ENCODE measurements around the gene SCRN1.
"Not testable (repeated sequence)": the region's sequence is repeated elsewhere in the genome, so short reads cannot be mapped to it uniquely, and the experiment has no call there.

Gene SCRN1

DNA sequence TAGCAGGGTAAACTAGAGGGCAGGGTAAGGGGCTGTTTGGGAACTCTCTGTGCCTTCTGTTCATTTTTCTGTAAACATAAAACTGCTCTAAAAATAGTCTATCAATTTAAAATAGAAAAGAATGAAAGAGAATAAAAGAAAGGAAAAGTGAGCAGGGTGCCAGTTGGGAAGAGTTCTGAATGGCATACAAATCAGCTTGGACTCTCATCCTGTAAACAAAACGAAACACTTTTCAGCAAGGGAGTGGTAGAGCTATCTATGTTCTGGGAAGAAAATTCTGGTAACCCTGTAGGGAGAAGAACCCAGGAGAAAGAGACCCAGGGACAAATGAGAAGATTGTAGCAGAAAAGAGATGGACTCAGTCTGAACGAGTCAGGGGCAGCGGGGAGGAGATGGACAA, 24.6 kb downstream of the SCRN1 start:
- no peak for DNase-seq

GRCh38 chr7:29962035-29962434, 27.6 kb downstream of the SCRN1 start:
- no peak for DNase-seq

- DNase-seq, result not testable (repeated sequence)
These were observed 28.0 kb downstream of the SCRN1 start for GRCh38 chr7:29961611-29962010.

GRCh38 chr7:29958667-29959358, 30.8 kb downstream of the SCRN1 start:
- no peak for DNase-seq

DNA sequence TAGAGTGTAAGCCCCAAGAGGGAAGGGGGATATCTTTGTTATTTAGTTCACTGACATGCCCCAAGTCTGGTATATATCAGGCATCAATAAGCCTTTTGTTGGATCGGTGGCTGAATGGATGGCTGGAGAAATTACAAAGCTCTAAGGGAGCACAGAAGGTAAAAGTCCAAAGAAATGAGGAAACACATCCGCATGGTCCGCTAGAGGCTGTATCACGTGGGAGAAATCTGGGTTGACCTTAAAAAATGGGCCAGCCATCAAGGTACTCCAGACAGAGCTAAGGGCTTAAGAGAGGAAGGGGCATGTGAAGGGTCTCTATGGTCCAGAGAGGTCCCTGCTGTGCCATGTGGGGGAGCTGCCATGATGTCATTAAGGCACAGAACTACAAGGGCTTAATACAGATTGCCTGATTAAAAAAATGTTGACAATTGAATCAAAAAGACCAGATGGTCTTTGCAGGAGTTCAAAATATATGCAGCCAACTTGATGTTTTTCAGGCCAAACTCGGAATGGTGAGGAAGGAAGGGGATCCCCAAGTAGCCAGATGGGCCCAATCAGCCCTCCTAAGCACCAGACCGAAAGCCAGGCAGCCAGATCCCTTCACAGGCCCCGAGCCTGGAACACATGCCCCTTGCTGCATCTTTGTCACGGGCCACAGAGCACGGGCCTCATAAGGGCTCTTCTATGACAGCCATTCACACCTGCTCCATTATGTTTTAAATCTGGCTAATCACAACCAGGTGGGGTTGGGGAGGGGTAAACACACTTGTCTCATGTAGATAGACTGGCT, 31.9 kb downstream of the SCRN1 start:
- no peak for DNase-seq

- DNase-seq, result no peak
These were observed 33.1 kb downstream of the SCRN1 start for GRCh38 chr7:29956487-29956836.

DNA sequence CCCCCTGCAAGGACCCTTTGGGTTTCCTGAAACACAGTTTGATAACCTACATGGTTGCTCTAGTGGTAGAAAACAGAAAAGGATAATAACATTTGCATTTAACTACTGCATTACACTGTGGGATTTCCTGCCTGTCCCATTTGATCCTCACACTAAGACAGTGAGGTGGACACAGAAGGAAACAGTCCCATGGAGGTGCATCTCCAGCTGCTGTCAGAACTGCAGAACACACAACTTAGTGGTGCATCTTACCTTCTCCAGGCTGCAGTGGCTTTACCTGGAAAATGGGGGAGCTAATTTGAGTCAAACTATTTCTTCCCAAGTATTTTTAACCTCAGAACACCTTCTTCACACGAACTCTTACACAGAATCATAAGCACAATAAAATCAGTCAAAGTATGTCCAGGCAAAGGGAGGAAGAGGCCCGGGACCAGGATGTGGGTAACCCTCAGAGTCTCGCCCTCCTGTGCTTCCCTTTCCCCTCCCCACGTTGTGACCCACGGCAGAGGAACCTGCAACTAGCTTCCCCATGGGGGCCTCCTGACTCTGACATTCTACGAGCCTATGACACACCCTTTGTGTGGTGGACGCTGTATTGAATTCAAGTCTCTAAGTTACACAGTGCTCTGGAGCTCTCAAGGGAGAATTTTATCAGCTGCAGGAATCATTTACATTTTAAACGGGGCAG, 33.7 kb downstream of the SCRN1 start:
- DNase-seq, result peak; percentile 86

DNA sequence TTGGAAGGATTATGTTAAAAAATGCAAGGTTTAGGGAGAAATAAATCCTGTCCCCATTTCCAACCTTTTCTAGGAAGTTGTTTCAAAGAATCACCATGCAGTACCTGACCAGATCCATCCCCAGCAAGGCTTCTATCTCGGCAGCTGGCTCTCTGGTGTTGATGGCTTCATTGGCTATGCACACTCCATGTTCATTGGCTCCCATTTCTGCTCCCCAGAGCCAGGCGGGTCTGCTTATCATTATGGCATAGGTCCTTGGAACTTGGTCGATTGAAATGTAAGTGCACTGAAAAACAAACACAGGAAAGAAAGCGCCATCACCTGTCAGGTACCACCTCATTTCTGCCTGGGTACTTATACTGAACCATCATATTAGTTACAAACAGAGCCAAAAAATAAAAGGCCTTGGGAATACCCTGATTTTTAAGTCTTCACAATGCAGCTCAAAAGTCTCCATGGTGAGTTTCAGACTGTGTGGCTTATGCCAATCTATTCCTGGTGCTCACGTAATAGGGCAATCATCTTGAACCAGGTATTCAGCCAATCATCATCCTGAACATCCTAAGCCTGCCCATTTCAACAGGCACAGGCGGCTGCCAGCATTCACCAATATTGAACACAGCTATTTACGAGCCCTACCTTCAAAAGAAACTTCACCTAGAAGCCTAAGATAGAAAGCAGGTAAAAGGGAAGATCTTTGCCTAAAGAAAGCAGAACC, 34.4 kb downstream of the SCRN1 start:
- DNase-seq, result no peak

GRCh38 chr7:29953726-29954347, 35.8 kb downstream of the SCRN1 start:
- DNase-seq, result no peak

- DNase-seq, result no peak
These were observed 38.4 kb downstream of the SCRN1 start for GRCh38 chr7:29951206-29951605.

- no peak for DNase-seq
These were observed 39.1 kb downstream of the SCRN1 start for GRCh38 chr7:29950480-29950879.

GRCh38 chr7:29948587-29948986, 41.0 kb downstream of the SCRN1 start:
- DNase-seq, result no peak

- peak; percentile 35 for DNase-seq
These were observed 43.0 kb downstream of the SCRN1 start for GRCh38 chr7:29946428-29947186.

- no peak for DNase-seq
These were observed 44.3 kb downstream of the SCRN1 start for GRCh38 chr7:29945259-29945809.

DNA sequence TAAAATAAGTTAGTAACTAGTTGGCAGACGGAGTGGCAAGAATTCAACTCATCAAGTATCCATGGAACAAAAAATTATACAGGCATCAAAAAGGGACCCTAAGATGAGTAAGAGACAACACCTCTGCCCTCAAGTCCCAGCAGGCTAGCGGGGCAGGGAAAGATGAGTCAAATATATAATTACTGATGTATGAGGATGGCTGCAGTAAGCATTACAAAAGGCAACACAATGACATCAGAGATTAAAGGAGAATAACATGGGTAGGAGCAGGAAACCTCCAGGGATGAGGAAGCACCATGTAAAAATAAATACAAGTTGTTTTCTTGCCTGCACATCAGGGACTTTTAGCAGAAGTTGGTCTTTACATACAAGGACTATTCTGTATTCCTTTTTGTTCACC, 49.4 kb downstream of the SCRN1 start:
- DNase-seq, result no peak

DNA sequence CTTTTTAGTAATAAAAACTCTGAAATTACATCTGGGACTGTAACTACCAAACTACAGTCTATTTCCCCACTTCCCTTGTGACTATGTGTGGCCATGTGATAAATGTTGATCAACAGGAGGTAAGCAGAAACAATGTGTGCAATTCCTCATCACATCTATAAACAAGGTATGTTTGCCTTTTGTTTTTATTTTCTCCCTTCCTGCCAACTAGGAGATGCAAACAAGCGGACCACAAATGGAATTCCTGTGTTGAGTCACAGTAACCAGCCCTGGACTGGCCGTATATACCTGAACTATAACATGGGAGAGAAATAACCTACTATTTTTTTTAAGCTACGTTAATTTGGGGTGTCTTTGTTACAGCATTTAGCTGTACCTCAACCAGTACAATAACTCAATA, 52.5 kb downstream of the SCRN1 start:
- DNase-seq, result no peak

GRCh38 chr7:29935111-29935510, 54.5 kb downstream of the SCRN1 start:
- no peak for DNase-seq

GRCh38 chr7:29929018-29929807, 60.4 kb downstream of the SCRN1 start:
- no peak for DNase-seq

GRCh38 chr7:29926741-29927140, 62.9 kb downstream of the SCRN1 start:
- DNase-seq, result no peak

DNA sequence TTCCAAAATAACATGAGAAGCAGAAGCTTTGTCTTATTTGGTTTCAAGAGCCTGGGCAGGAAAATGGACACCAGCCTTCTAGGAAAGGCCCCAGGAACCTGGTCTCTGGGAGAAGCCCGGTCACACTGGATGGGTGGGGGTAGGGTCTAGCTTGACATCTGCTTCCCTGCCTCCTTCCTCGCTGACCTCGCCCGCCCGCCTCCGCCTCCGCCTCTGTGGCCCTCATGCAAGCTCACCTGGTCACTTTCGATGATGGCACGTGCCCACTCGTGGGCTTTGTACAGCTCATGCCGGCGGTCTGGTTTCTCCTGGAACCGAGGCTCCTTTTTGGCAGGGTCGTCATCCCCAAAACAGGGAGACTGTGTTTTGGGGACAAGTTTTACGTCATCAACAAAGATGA, 63.4 kb downstream of the SCRN1 start:
- DNase-seq, result no peak

DNA sequence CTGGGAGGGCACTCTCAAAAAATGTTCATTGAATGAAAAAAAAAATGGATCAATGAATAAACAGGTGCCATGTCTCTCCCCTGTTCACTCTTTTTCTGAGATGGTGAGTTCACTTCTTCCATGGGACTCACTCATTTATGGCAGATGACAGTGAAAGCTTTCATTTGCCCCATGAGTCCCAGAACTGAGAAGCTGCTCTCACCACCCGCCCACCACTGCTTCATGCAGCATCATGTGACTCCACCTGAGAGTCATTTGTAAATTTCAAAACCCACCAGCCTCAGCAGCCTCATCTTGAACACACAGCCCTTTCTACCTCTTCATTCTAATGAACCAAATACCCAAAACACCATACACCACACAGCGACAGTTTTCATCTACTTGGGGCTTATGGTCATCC, 64.9 kb downstream of the SCRN1 start:
- DNase-seq, result no peak

Data from GDM1 (cell line).